WTC11 (cell line): ENCODE results near the gene CASP12. TPM values are rescaled to one million over a fixed set of nuclear protein-coding genes. Genes with fewer than 3 reads are reported as not detected.

Experiments used
- ATAC-seq: fragments of 200-7000 bp; cut with Tn5 transposase; 2 replicates; pipeline ENCODE4 v1.10.0; 2021; ENCODE audit warnings: mild to moderate bottlenecking, moderate library complexity
- CTCF ChIA-PET: fragments of 300-600 bp; sonication (Branson Sonifier 250); formaldehyde crosslinking; loops from one replicate; lab custom pipeline; 2021; ENCODE audit warnings: antibody characterized with exemption; lab: Charles Lee
- POLR2A ChIA-PET: fragments of 350-600 bp; sonication (Branson Sonifier 250); formaldehyde crosslinking; loops from one replicate; lab custom pipeline; 2021; ENCODE audit warnings: antibody characterized with exemption; lab: Charles Lee
- DNase-seq: peaks from one replicate; pipeline ENCODE4 v3.0.0; 2021; ENCODE audit warnings: low spot score
- H3K27ac Mint-ChIP-seq: 2 replicates; pipeline ENCODE4 v1.8.0; 2021; ENCODE audit warnings: mixed read lengths
- H3K27me3 Mint-ChIP-seq: 2 replicates; pipeline ENCODE4 v1.8.0; 2021; ENCODE audit warnings: low read depth, mild to moderate bottlenecking, moderate library complexity, mixed read lengths
- H3K36me3 Mint-ChIP-seq: 2 replicates; pipeline ENCODE4 v1.8.0; 2021; ENCODE audit warnings: mixed read lengths
- H3K4me1 Mint-ChIP-seq: 2 replicates; pipeline ENCODE4 v1.8.0; 2022; ENCODE audit warnings: mixed read lengths
- H3K4me3 Mint-ChIP-seq: 2 replicates; pipeline ENCODE4 v1.8.0; 2021; ENCODE audit warnings: mild to moderate bottlenecking, moderate library complexity, mixed read lengths
- H3K9me3 Mint-ChIP-seq: 2 replicates; pipeline ENCODE4 v1.8.0; 2021; ENCODE audit warnings: mixed read lengths
- ARID4B ChIP-seq: sonication (generic); formaldehyde crosslinking; IDR thresholded peaks from 2 replicates; pipeline ENCODE4 v1.8.0; 2023; ENCODE audit warnings: missing genetic modification reagents, mild to moderate bottlenecking, borderline replicate concordance
- ATF3 ChIP-seq: sonication (generic); formaldehyde crosslinking; conservative IDR thresholded peaks from 2 replicates; pipeline ENCODE4 v1.8.1; 2022; ENCODE audit warnings: mild to moderate bottlenecking, missing genetic modification reagents
- CDX4 ChIP-seq: fragments of 250-450 bp; sonication (Bioruptor Pico); IDR thresholded peaks from 2 replicates; pipeline ENCODE4 v1.9.0; 2021; ENCODE audit warnings: moderate library complexity, mild to moderate bottlenecking, inconsistent platforms, borderline replicate concordance
- CREB1 ChIP-seq: sonication (generic); formaldehyde crosslinking; IDR thresholded peaks from 2 replicates; pipeline ENCODE4 v1.8.0; 2023; ENCODE audit warnings: mild to moderate bottlenecking, missing genetic modification reagents
- E2F4 ChIP-seq: sonication (generic); formaldehyde crosslinking; IDR thresholded peaks from 2 replicates; pipeline ENCODE4 v1.8.1; 2022; ENCODE audit warnings: low read depth, mild to moderate bottlenecking, moderate library complexity, missing genetic modification reagents, borderline replicate concordance
- E2F5 ChIP-seq: sonication (generic); formaldehyde crosslinking; IDR thresholded peaks from 2 replicates; pipeline ENCODE4 v1.8.1; 2022; ENCODE audit warnings: mild to moderate bottlenecking, moderate library complexity, missing genetic modification reagents
- ESRRA ChIP-seq: sonication (generic); formaldehyde crosslinking; IDR thresholded peaks from 2 replicates; pipeline ENCODE4 v1.8.1; 2022; ENCODE audit warnings: mild to moderate bottlenecking, missing genetic modification reagents, borderline replicate concordance
- FOXJ3 ChIP-seq: sonication (generic); formaldehyde crosslinking; IDR thresholded peaks from 2 replicates; pipeline ENCODE4 v1.9.0; 2021; ENCODE audit warnings: missing genetic modification reagents, mild to moderate bottlenecking, borderline replicate concordance
- HMGA2 ChIP-seq: fragments of 250-450 bp; sonication (Bioruptor Pico); IDR thresholded peaks from 2 replicates; pipeline ENCODE4 v1.4.0; 2021; ENCODE audit warnings: mild to moderate bottlenecking, moderate library complexity
- IRF2 ChIP-seq: sonication (generic); formaldehyde crosslinking; IDR thresholded peaks from 2 replicates; pipeline ENCODE4 v1.8.0; 2022; ENCODE audit warnings: low read depth, missing genetic modification reagents, borderline replicate concordance
- JAZF1 ChIP-seq: fragments of 250-450 bp; sonication (Bioruptor Pico); IDR thresholded peaks from 2 replicates; pipeline ENCODE4 v1.9.0; 2021; ENCODE audit warnings: moderate library complexity, mild to moderate bottlenecking, inconsistent platforms
- JUN ChIP-seq: sonication (generic); formaldehyde crosslinking; IDR thresholded peaks from 2 replicates; pipeline ENCODE4 v1.8.0; 2023; ENCODE audit warnings: mild to moderate bottlenecking, missing genetic modification reagents
- KAT7 ChIP-seq: sonication (generic); formaldehyde crosslinking; IDR thresholded peaks from 2 replicates; pipeline ENCODE4 v1.8.1; 2023; ENCODE audit warnings: missing genetic modification reagents, mild to moderate bottlenecking, borderline replicate concordance
- MAX ChIP-seq: sonication (generic); formaldehyde crosslinking; IDR thresholded peaks from 2 replicates; pipeline ENCODE4 v1.8.0; 2022; ENCODE audit warnings: mild to moderate bottlenecking, missing genetic modification reagents
- NFATC4 ChIP-seq: fragments of 250-450 bp; sonication (Bioruptor Pico); IDR thresholded peaks from 2 replicates; pipeline ENCODE4 v1.9.0; 2021; ENCODE audit warnings: mild to moderate bottlenecking
- NFYB ChIP-seq: sonication (generic); formaldehyde crosslinking; conservative IDR thresholded peaks from 2 replicates; pipeline ENCODE4 v1.8.0; 2022; ENCODE audit warnings: low read depth, missing genetic modification reagents
- TEAD1 ChIP-seq: sonication (generic); formaldehyde crosslinking; IDR thresholded peaks from 2 replicates; pipeline ENCODE4 v1.8.0; 2022; ENCODE audit warnings: mild to moderate bottlenecking, missing genetic modification reagents
- ZBTB21 ChIP-seq: sonication (generic); formaldehyde crosslinking; IDR thresholded peaks from 2 replicates; pipeline ENCODE4 v1.8.1; 2023; ENCODE audit warnings: mild to moderate bottlenecking, missing genetic modification reagents, borderline replicate concordance
- ZNF317 ChIP-seq: sonication (generic); formaldehyde crosslinking; IDR thresholded peaks from 2 replicates; pipeline ENCODE4 v1.8.1; 2023; ENCODE audit warnings: low read depth, mild to moderate bottlenecking, moderate library complexity, missing genetic modification reagents, borderline replicate concordance
- ZNF425 ChIP-seq: fragments of 250-450 bp; sonication (Bioruptor Pico); conservative IDR thresholded peaks from 2 replicates; pipeline ENCODE4 v1.9.0; 2021; ENCODE audit warnings: mild to moderate bottlenecking
- total RNA-seq: library from RNA; stranded (reverse); gene quantifications from 3 replicates; pipeline ENCODE4 v1.2.3, GENCODE V29; 2021

The CASP12 gene
- total RNA-seq, 1 experiment from 2014 or later, result not detected

GRCh38 chr11:104879514-104880190 is 18.6 kb downstream of the CASP12 start:
- ChIA-PET CTCF (no interaction called here), POLR2A (no interaction called here)
- no peak for TF ChIP-seq NFYB
- no peak for TF ChIP-seq ZNF425 (CRISPR knock-in tag)
- no peak for TF ChIP-seq JUN
- TF ChIP-seq HMGA2 (CRISPR knock-in tag), result no peak
- TF ChIP-seq TEAD1 (CRISPR knock-in tag), result no peak
- TF ChIP-seq JAZF1 (CRISPR knock-in tag), result no peak
- no peak for TF ChIP-seq NFATC4 (CRISPR knock-in tag)
- TF ChIP-seq E2F4 (CRISPR knock-in tag), result no peak
- TF ChIP-seq IRF2 (CRISPR knock-in tag), result no peak
- TF ChIP-seq ARID4B (CRISPR knock-in tag), result no peak
- TF ChIP-seq CREB1 (CRISPR knock-in tag), result no peak
- no peak for TF ChIP-seq CDX4 (CRISPR knock-in tag)
- TF ChIP-seq ZBTB21, result no peak
- no peak for TF ChIP-seq KAT7
- TF ChIP-seq E2F5 (CRISPR knock-in tag), result no peak
- H3K4me3 Mint-ChIP-seq, result no peak overlapping the region
- H3K27ac Mint-ChIP-seq, result no peak overlapping the region
- no peaks in the 10 kb centered on the region for H3K27me3 Mint-ChIP-seq
- peaks cover 1% of the 10 kb centered on the region; the same call in 1 of the 2 replicates for H3K4me1 Mint-ChIP-seq
- no peaks in the 10 kb centered on the region for H3K36me3 Mint-ChIP-seq
- no peaks in the 10 kb centered on the region for H3K9me3 Mint-ChIP-seq
- DNase-seq (no peak), ATAC-seq (no peak)

GRCh38 chr11:104876861-104877431 is 21.3 kb downstream of the CASP12 start:
- H3K27ac Mint-ChIP-seq, result no peak overlapping the region
- peaks cover 2% of the 10 kb centered on the region; the same call in 1 of the 2 replicates for H3K36me3 Mint-ChIP-seq
- ChIA-PET POLR2A (no interaction called here), CTCF (no interaction called here)
- DNase-seq, result no peak
- no peak for ATAC-seq
- no peaks in the 10 kb centered on the region for H3K27me3 Mint-ChIP-seq
- H3K4me3 Mint-ChIP-seq, result no peak overlapping the region
- peaks cover 3% of the 10 kb centered on the region; the same call in 1 of the 2 replicates for H3K9me3 Mint-ChIP-seq
- H3K4me1 Mint-ChIP-seq, result no peaks in the 10 kb centered on the region; the same call in 1 of the 2 replicates
- TF ChIP-seq ZNF317 (CRISPR knock-in tag), result no peak
- no peak for TF ChIP-seq MAX (CRISPR knock-in tag)
- no peak for TF ChIP-seq FOXJ3 (CRISPR knock-in tag)
- no peak for TF ChIP-seq ESRRA
- TF ChIP-seq KAT7, result no peak
- no peak for TF ChIP-seq ATF3 (CRISPR knock-in tag)
- no peak for TF ChIP-seq HMGA2 (CRISPR knock-in tag)
